SK-N-SH treated with all-trans-retinoic acid at 6 μM for 48 hours (cell line): Measurements from ENCODE around the gene PARVB.

ENCODE experiments used
- ATAC-seq: fragments of 200-7000 bp; cut with Tn5 transposase; 3 replicates; pipeline ENCODE4 v1.9.1; 2020; ENCODE audit warnings: mild to moderate bottlenecking, moderate library complexity
- ARNTL ChIP-seq: fragments of 450-650 bp; formaldehyde crosslinking; IDR thresholded peaks from 2 replicates; pipeline ENCODE4 v1.5.0; 2020; ENCODE audit warnings: low read depth, mild to moderate bottlenecking, moderate library complexity, borderline replicate concordance
- BACH2 ChIP-seq: fragments of 250-450 bp; sonication (Bioruptor Pico); IDR thresholded peaks from 2 replicates; pipeline ENCODE4 v1.9.0; 2021; ENCODE audit warnings: mild to moderate bottlenecking, borderline replicate concordance
- CREB5 ChIP-seq: fragments of 250-450 bp; sonication (Bioruptor Pico); IDR thresholded peaks from 2 replicates; pipeline ENCODE4 v1.5.1; 2020; ENCODE audit warnings: low read depth, mild to moderate bottlenecking, moderate library complexity
- CSDC2 ChIP-seq: fragments of 250-450 bp; sonication (Bioruptor Pico); IDR thresholded peaks from 2 replicates; pipeline ENCODE4 v1.5.0; 2020; ENCODE audit warnings: mild to moderate bottlenecking, moderate library complexity
- ESRRG ChIP-seq: fragments of 250-450 bp; sonication (Bioruptor Pico); IDR thresholded peaks from 2 replicates; pipeline ENCODE4 v1.6.1; 2021; ENCODE audit warnings: mild to moderate bottlenecking
- ISL1 ChIP-seq: fragments of 250-450 bp; sonication (Bioruptor Pico); IDR thresholded peaks from 2 replicates; pipeline ENCODE4 v2.1.2; 2022; ENCODE audit warnings: mild to moderate bottlenecking, moderate library complexity
- OSR1 ChIP-seq: fragments of 250-450 bp; sonication (Bioruptor Pico); IDR thresholded peaks from 2 replicates; pipeline ENCODE4 v1.8.0; 2022; ENCODE audit warnings: moderate library complexity, mild to moderate bottlenecking, inconsistent platforms
- PATZ1 ChIP-seq: fragments of 250-450 bp; sonication (Bioruptor Pico); IDR thresholded peaks from 2 replicates; pipeline ENCODE4 v1.8.0; 2020; ENCODE audit warnings: mild to moderate bottlenecking, moderate library complexity, borderline replicate concordance
- POU6F1 ChIP-seq: fragments of 250-450 bp; sonication (Bioruptor Pico); IDR thresholded peaks from 2 replicates; pipeline ENCODE4 v1.8.0; 2021; ENCODE audit warnings: low read depth, mild to moderate bottlenecking, moderate library complexity, borderline replicate concordance
- PPARA ChIP-seq: fragments of 250-450 bp; sonication (Bioruptor Pico); IDR thresholded peaks from 2 replicates; pipeline ENCODE4 v1.5.0; 2020; ENCODE audit warnings: mild to moderate bottlenecking, borderline replicate concordance
- SNAI2 ChIP-seq: fragments of 250-450 bp; sonication (Bioruptor Pico); IDR thresholded peaks from 2 replicates; pipeline ENCODE4 v1.5.0; 2020; ENCODE audit warnings: mild to moderate bottlenecking, moderate library complexity
- TCF4 ChIP-seq: fragments of 250-450 bp; sonication (Bioruptor Pico); IDR thresholded peaks from 2 replicates; pipeline ENCODE4 v1.8.0; 2021; ENCODE audit warnings: mild to moderate bottlenecking, moderate library complexity, borderline replicate concordance
- TOX ChIP-seq: fragments of 250-450 bp; sonication (Bioruptor Pico); IDR thresholded peaks from 2 replicates; pipeline ENCODE4 v1.8.0; 2021; ENCODE audit warnings: mild to moderate bottlenecking, moderate library complexity, borderline replicate concordance
- ZC3H10 ChIP-seq: fragments of 250-450 bp; sonication (Bioruptor Pico); IDR thresholded peaks from 2 replicates; pipeline ENCODE4 v1.5.1; 2021; ENCODE audit warnings: mild to moderate bottlenecking, moderate library complexity
- ZFP3 ChIP-seq: fragments of 250-450 bp; sonication (Bioruptor Pico); IDR thresholded peaks from 2 replicates; pipeline ENCODE4 v1.5.0; 2020; ENCODE audit warnings: mild to moderate bottlenecking, moderate library complexity
- ZFP30 ChIP-seq: fragments of 450-650 bp; formaldehyde crosslinking; IDR thresholded peaks from 2 replicates; pipeline ENCODE4 v1.5.0; 2022; ENCODE audit warnings: mild to moderate bottlenecking, moderate library complexity
- ZNF565 ChIP-seq: fragments of 450-650 bp; formaldehyde crosslinking; conservative IDR thresholded peaks from 2 replicates; pipeline ENCODE4 v1.5.0; 2020; ENCODE audit warnings: low read depth, mild to moderate bottlenecking, moderate library complexity
- ZNF70 ChIP-seq: fragments of 450-650 bp; formaldehyde crosslinking; IDR thresholded peaks from 2 replicates; pipeline ENCODE4 v1.5.0; 2020; ENCODE audit warnings: mild to moderate bottlenecking, moderate library complexity
- TF ChIP-seq, protein P1 (sequence below): fragments of 250-450 bp; sonication (Bioruptor Pico); IDR thresholded peaks from 2 replicates; pipeline ENCODE4 v1.5.0; 2020; ENCODE audit warnings: mild to moderate bottlenecking, moderate library complexity

Gene PARVB

DNA sequence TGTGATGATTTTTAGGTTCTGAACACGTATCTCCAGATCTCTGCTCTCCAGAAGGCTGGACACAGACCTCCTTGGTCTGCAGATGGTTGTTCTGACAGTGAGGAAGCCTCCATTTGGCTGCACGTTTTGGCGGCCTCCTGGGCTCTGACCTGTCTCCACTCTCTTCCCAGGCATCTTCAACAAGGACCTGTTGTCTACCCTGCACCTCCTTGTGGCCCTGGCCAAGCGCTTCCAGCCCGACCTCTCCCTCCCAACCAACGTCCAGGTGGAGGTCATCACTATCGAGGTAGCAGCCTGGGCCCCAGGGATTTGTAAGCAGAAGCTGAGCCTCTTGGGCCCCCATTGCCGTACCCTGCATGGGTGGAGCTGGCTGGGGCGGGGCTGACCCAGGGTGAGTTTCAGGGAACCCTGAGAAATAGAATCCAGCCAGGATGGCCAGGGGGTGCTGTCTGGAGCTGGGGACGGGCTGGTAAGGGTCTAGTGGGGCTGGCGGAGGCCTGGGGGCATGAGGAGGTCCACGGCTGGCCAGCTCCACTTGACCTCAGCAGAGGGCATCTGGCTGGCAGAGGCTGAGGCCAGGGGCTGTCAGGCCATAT, 166.4 kb downstream of the PARVB start:
- no peak for ATAC-seq
- TF ChIP-seq POU6F1: no peak
- TF ChIP-seq, protein P1, sequence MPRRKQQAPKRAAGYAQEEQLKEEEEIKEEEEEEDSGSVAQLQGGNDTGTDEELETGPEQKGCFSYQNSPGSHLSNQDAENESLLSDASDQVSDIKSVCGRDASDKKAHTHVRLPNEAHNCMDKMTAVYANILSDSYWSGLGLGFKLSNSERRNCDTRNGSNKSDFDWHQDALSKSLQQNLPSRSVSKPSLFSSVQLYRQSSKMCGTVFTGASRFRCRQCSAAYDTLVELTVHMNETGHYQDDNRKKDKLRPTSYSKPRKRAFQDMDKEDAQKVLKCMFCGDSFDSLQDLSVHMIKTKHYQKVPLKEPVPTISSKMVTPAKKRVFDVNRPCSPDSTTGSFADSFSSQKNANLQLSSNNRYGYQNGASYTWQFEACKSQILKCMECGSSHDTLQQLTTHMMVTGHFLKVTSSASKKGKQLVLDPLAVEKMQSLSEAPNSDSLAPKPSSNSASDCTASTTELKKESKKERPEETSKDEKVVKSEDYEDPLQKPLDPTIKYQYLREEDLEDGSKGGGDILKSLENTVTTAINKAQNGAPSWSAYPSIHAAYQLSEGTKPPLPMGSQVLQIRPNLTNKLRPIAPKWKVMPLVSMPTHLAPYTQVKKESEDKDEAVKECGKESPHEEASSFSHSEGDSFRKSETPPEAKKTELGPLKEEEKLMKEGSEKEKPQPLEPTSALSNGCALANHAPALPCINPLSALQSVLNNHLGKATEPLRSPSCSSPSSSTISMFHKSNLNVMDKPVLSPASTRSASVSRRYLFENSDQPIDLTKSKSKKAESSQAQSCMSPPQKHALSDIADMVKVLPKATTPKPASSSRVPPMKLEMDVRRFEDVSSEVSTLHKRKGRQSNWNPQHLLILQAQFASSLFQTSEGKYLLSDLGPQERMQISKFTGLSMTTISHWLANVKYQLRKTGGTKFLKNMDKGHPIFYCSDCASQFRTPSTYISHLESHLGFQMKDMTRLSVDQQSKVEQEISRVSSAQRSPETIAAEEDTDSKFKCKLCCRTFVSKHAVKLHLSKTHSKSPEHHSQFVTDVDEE (CRISPR knock-in tag): no peak
- TF ChIP-seq SNAI2 (CRISPR knock-in tag): no peak
- TF ChIP-seq ISL1: no peak
- TF ChIP-seq ZC3H10 (CRISPR knock-in tag): no peak
- no peak for TF ChIP-seq CREB5
- TF ChIP-seq PPARA (CRISPR knock-in tag): no peak
- TF ChIP-seq BACH2 (CRISPR knock-in tag): no peak
- TF ChIP-seq TOX (CRISPR knock-in tag): no peak
- no peak for TF ChIP-seq TCF4 (CRISPR knock-in tag)
- no peak for TF ChIP-seq ZFP3 (CRISPR knock-in tag)
- no peak for TF ChIP-seq OSR1 (CRISPR knock-in tag)
- TF ChIP-seq ZNF565 (CRISPR knock-in tag): no peak
- TF ChIP-seq, all 23 proteins: peak for 0

- TF ChIP-seq ZC3H10 (CRISPR knock-in tag): no peak
- no peak for TF ChIP-seq PATZ1 (CRISPR knock-in tag)
- TF ChIP-seq BACH2 (CRISPR knock-in tag): no peak
- TF ChIP-seq PPARA (CRISPR knock-in tag): no peak
- no peak for ATAC-seq
These were observed 166.9 kb downstream of the PARVB start for GRCh38 chr22:44191036-44191454.

DNA sequence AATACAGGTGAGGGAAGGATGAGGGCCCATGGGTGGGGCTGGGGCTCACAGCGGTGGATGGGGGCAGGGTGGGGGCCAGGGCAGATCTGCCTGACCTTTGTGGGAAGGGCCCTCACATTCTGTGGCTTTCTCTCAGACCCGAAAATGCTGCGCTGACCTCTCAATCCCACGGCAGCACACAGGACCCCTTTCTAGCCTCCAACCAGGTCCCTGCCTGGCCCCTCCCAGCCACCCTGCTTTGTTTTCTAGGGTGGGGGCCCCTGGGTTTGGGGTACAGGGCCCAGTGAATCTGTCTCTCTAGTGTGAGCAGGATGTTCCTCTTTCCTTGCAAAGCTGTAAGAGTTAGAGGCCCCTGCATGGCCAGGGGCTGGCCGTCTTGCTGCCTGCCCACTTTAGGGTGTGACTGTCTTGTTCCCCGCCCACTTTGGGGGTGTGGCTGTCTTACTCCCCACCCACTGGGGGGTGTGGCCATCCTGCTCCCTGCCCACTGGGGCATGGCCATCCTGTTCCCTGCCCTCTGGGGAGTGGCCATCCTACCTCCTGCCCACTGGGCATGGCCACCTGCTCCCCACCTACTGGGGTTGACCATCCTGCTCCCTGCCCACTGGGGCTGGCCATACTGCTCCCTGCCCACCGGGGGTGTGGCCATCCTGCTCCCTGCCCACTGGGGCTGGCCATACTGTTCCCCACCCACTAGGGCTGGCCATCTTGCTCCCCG, 168.2 kb downstream of the PARVB start:
- peak; percentile 58 for ATAC-seq
- TF ChIP-seq BACH2 (CRISPR knock-in tag) (no peak), ZFP3 (CRISPR knock-in tag) (no peak), ISL1 (no peak), CSDC2 (CRISPR knock-in tag) (no peak), ARNTL (CRISPR knock-in tag) (no peak), ESRRG (CRISPR knock-in tag) (no peak), ZNF565 (CRISPR knock-in tag) (no peak), ZFP30 (CRISPR knock-in tag) (no peak)

DNA sequence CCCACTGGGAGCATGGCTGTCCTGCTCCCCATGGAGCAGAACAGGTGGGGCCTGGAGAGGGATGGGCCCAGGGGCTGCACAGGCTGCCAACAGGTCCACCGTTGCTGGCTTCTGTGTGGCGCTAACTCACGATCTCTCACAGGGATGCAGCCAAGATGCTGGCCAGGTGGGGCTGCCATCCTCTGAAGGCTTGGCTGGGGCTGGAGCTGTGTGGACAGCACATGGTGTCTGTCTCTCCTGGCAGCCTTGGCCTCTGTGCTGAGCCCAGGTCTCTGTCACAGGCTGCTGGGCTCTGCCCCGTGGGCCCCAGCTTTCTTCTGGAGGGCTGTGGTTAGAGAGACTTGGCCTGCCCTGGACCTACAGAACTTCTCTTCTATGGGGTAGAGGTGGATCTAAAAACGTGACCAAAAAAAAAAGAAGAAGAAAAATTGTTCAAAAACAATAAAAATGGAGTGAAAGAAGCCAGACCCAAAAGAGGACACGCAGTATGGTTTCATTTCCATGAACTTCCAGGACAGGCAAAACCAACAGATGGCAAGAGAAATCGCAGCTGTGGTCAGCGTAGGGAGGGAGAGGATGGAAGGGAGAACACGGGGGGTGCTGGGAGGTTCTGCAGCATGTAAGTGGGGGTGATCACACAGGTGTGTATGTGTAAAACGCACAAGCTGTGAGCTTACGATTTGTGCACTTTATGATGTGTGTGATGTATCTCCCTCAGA, 168.9 kb downstream of the PARVB start:
- ATAC-seq: no peak; the same call in 2 of the 3 replicates
- TF ChIP-seq ZFP30 (CRISPR knock-in tag) (no peak), ZNF70 (CRISPR knock-in tag) (no peak), SNAI2 (CRISPR knock-in tag) (no peak), POU6F1 (no peak), OSR1 (CRISPR knock-in tag) (no peak), ARNTL (CRISPR knock-in tag) (no peak)
